Esophagus muscularis mucosa (tissue), 4 donors: Measurements from ENCODE around the gene RELA. TPM values are rescaled to one million over a fixed set of nuclear protein-coding genes. Genes with fewer than 3 reads are reported as not detected.

Experiments used
- DNase-seq: peaks from one replicate; pipeline ENCODE4 v3.0.0-alpha.2; 2017; ENCODE audit errors: extremely low spot score
- H3K27ac ChIP-seq, 4 donors: fragments of 200-600 bp; sonication (generic); replicated peaks in 1 of 4; 1 replicate in 3 of 4; 2 replicates in 1 of 4; pipeline ENCODE4 v1.5.1; 2016 to 2019; ENCODE audit warnings: mild to moderate bottlenecking in 1 of 4
- H3K27me3 ChIP-seq, 4 donors: fragments of 200-600 bp; sonication (generic); one replicate each; pipeline versions ENCODE4 v1.5.1 to v1.6.0; 2016 to 2019
- H3K36me3 ChIP-seq, 4 donors: fragments of 200-600 bp; sonication (generic); one replicate each; pipeline ENCODE4 v1.5.1; 2016 to 2019
- H3K4me1 ChIP-seq, 4 donors: fragments of 200-600 bp; sonication (generic); one replicate each; pipeline ENCODE4 v1.5.1; 2016 to 2019
- H3K4me3 ChIP-seq, 4 donors: fragments of 200-600 bp; sonication (generic); 1 replicate in 2 of 4; 2 replicates in 2 of 4; pipeline ENCODE4 v1.5.1; 2016 to 2019; ENCODE audit warnings: mild to moderate bottlenecking in 4 of 4, moderate library complexity in 1 of 4
- H3K9me3 ChIP-seq, 4 donors: fragments of 200-600 bp; sonication (generic); 1 replicate in 3 of 4; 2 replicates in 1 of 4; pipeline ENCODE4 v1.5.1; 2016 to 2019
- CTCF ChIP-seq, 3 experiments: fragments of 200-600 bp in 2 of 3; fragments of 450-650 bp in 1 of 3; sonication (generic) in 2 of 3; IDR thresholded peaks; one replicate each; pipeline ENCODE4 v1.5.1; 2017 to 2019; ENCODE audit warnings: antibody characterized with exemption in 3 of 3, mild to moderate bottlenecking in 2 of 3, moderate library complexity in 1 of 3
- EP300 ChIP-seq: sonication (generic); formaldehyde crosslinking; IDR thresholded peaks from one replicate; pipeline ENCODE4 v1.6.1; 2017; ENCODE audit warnings: antibody characterized with exemption
- POLR2A ChIP-seq: fragments of 450-650 bp; IDR thresholded peaks from one replicate; pipeline ENCODE4 v1.6.1; 2017; ENCODE audit warnings: antibody characterized with exemption, moderate library complexity, mild to moderate bottlenecking, low read depth
- POLR2AphosphoS5 ChIP-seq, 2 donors: sonication (generic); formaldehyde crosslinking; IDR thresholded peaks; one replicate each; pipeline ENCODE4 v1.6.1; 2017; ENCODE audit warnings: antibody characterized with exemption in 2 of 2
- WGBS: methylation state at CpG from one replicate; pipeline ENCODE4 v1.1.5; 2018; 5-methylcytosine and 5-hydroxymethylcytosine counted together
- intact Hi-C: fragments of 100-400 bp; cut with DNase I; formaldehyde crosslinking; loops from one replicate; pipeline ENCODE4 v1.15.1; 2023
- total RNA-seq, 4 donors: library from RNA; depleted of rRNA; stranded (reverse); fragments of >200 nt; gene quantifications; one replicate each; pipeline versions ENCODE4 v1.1.0 to v1.2.1, GENCODE V29; 2016

Gene RELA
- total RNA-seq, 4 donors from 2014 or later: 51.5 to 84.6 (median 82.1) TPM

GRCh38 chr11:65655570-65656332 is 7.0 kb downstream of the RELA start:
- peak overlapping the region in 1 of 4 donors; percentile 37 for H3K27ac ChIP-seq
- 89% methylated on average over 16 of the region's 16 CpGs for WGBS
- intact Hi-C loops: no loop called here
- DNase-seq: no peak
- H3K27me3 ChIP-seq: no peaks in the 10 kb centered on the region
- no peak for TF ChIP-seq CTCF (IDR thresholded peaks at IDR 0.05)
- no peaks in the 10 kb centered on the region for H3K9me3 ChIP-seq
- no peak overlapping the region for H3K4me3 ChIP-seq
- H3K36me3 ChIP-seq: peaks cover 66 to 80% (median 74%) of the 10 kb centered on the region in 4 donors
- peaks cover 49 to 63% (median 56%) of the 10 kb centered on the region in 4 donors for H3K4me1 ChIP-seq

GRCh38 chr11:65654375-65655349 is 8.1 kb downstream of the RELA start:
- no peak overlapping the region for H3K4me3 ChIP-seq
- H3K27me3 ChIP-seq: no peaks in the 10 kb centered on the region
- intact Hi-C loops: no loop called here
- peaks cover 57 to 80% (median 74%) of the 10 kb centered on the region in 4 donors for H3K36me3 ChIP-seq
- DNase-seq: no peak
- peaks cover 44 to 63% (median 54%) of the 10 kb centered on the region in 4 donors for H3K4me1 ChIP-seq
- TF ChIP-seq POLR2A: no peak
- no peak for TF ChIP-seq POLR2AphosphoS5 (IDR thresholded peaks at IDR 0.05)
- TF ChIP-seq CTCF (IDR thresholded peaks at IDR 0.05): no peak
- no peak for TF ChIP-seq EP300
- H3K9me3 ChIP-seq: no peaks in the 10 kb centered on the region
- 83% methylated on average over 14 of the region's 14 CpGs for WGBS
- peak overlapping the region; percentile 91 to 97 (median 94) for H3K27ac ChIP-seq

GRCh38 chr11:65653229-65654225 is 9.2 kb downstream of the RELA start:
- peak overlapping the region; percentile 61 to 66 (median 62) for H3K4me3 ChIP-seq
- H3K4me1 ChIP-seq: peaks cover 40 to 63% (median 60%) of the 10 kb centered on the region in 4 donors
- TF ChIP-seq POLR2A (no peak), EP300 (no peak), CTCF (IDR thresholded peaks at IDR 0.05) (no peak), POLR2AphosphoS5 (IDR thresholded peaks at IDR 0.05) (no peak)
- peaks cover 45 to 80% (median 74%) of the 10 kb centered on the region in 4 donors for H3K36me3 ChIP-seq
- intact Hi-C loops: no loop called here
- peak overlapping the region; percentile 91 to 97 (median 94) for H3K27ac ChIP-seq
- 49% methylated on average over 12 of the region's 12 CpGs for WGBS
- no peaks in the 10 kb centered on the region for H3K27me3 ChIP-seq
- no peak for DNase-seq
- H3K9me3 ChIP-seq: no peaks in the 10 kb centered on the region

GRCh38 chr11:65652511-65653228 is 10.0 kb downstream of the RELA start:
- 0% methylated on average over 6 of the region's 68 CpGs for WGBS
- H3K4me1 ChIP-seq: peaks cover 40 to 65% (median 62%) of the 10 kb centered on the region in 4 donors

More at GRCh38 chr11:65652511-65653228, 10.0 kb downstream of the RELA start:
- Histone ChIP-seq H3K27me3 (no peaks in the 10 kb centered on the region), H3K4me3 (peak overlapping the region; percentile 61 to 66 (median 62)), H3K36me3 (peaks cover 37 to 79% (median 69%) of the 10 kb centered on the region in 4 donors), H3K9me3 (no peaks in the 10 kb centered on the region), H3K27ac (peak overlapping the region; percentile 91 to 97 (median 94))
- peak in 1 of 3 experiments; percentile 23 for TF ChIP-seq CTCF (IDR thresholded peaks at IDR 0.05)
- TF ChIP-seq POLR2AphosphoS5 (IDR thresholded peaks at IDR 0.05): peak; percentile 91 to 93
- no peak for TF ChIP-seq POLR2A
- DNase-seq: peak; percentile 98
- intact Hi-C loops: no loop called here
